DOHH2 (cell line): Measurements from ENCODE around the gene PCSK9.
"Not testable (repeated sequence)": the region's sequence is repeated elsewhere in the genome, so short reads cannot be mapped to it uniquely, and the experiment has no call there.

Source experiments
- H3F3A ChIP-seq: fragments of 200-600 bp; sonication (generic), shearing (Covaris generic); 2 replicates; pipeline ENCODE4 v1.6.0; 2016; ENCODE audit warnings: antibody characterized with exemption, mild to moderate bottlenecking; ENCODE audit not compliant: control insufficient read depth, insufficient read depth
- H3K27ac ChIP-seq: fragments of 200-600 bp; sonication (generic); 2 replicates; pipeline ENCODE4 v1.5.1; 2014; ENCODE audit warnings: low read depth, mild to moderate bottlenecking, low read length, moderate library complexity
- H3K27me3 ChIP-seq: fragments of 200-600 bp; sonication (generic); 2 replicates; pipeline ENCODE4 v1.6.1; 2014; ENCODE audit warnings: mild to moderate bottlenecking, low read length, mixed read lengths; ENCODE audit not compliant: control insufficient read depth
- H3K36me3 ChIP-seq: fragments of 200-600 bp; sonication (generic); 2 replicates; pipeline ENCODE4 v1.6.1; 2014; ENCODE audit warnings: mild to moderate bottlenecking, low read length, moderate library complexity, mixed read lengths; ENCODE audit not compliant: control insufficient read depth
- H3K4me1 ChIP-seq: fragments of 200-600 bp; sonication (generic); 2 replicates; pipeline ENCODE4 v1.6.1; 2014; ENCODE audit warnings: mild to moderate bottlenecking, low read length, mixed read lengths; ENCODE audit not compliant: control insufficient read depth
- H3K4me2 ChIP-seq: fragments of 200-600 bp; sonication (generic); 2 replicates; pipeline ENCODE4 v1.6.0; 2014; ENCODE audit warnings: mild to moderate bottlenecking, low read length, moderate library complexity
- H3K4me3 ChIP-seq: fragments of 200-600 bp; sonication (generic); 2 replicates; pipeline ENCODE4 v1.5.1; 2014; ENCODE audit warnings: mild to moderate bottlenecking, low read length, mixed read lengths
- H3K79me2 ChIP-seq: fragments of 200-600 bp; sonication (generic); 2 replicates; pipeline ENCODE4 v1.6.1; 2014; ENCODE audit warnings: mild to moderate bottlenecking, low read length, mixed read lengths; ENCODE audit not compliant: control insufficient read depth
- H3K9me2 ChIP-seq: fragments of 200-600 bp; sonication (generic); replicated peaks from 2 replicates; pipeline ENCODE4 v1.6.1; 2014; ENCODE audit warnings: mild to moderate bottlenecking, low read length, mixed read lengths; ENCODE audit not compliant: control insufficient read depth
- H3K9me3 ChIP-seq: fragments of 200-600 bp; sonication (generic); 2 replicates; pipeline ENCODE4 v1.6.1; 2014; ENCODE audit warnings: antibody characterized with exemption, low read length, mixed read lengths; ENCODE audit not compliant: control insufficient read depth, insufficient read depth
- H4K20me1 ChIP-seq: fragments of 200-600 bp; sonication (generic); 2 replicates; pipeline ENCODE4 v1.6.0; 2014; ENCODE audit warnings: low read depth, mild to moderate bottlenecking, antibody characterized with exemption, low read length, moderate library complexity; ENCODE audit not compliant: control insufficient read depth, insufficient read depth
- CTCF ChIP-seq: fragments of 200-600 bp; sonication (generic); IDR thresholded peaks from one replicate; pipeline ENCODE4 v1.5.1; 2014; ENCODE audit warnings: antibody characterized with exemption, mild to moderate bottlenecking, low read depth, low read length; ENCODE audit not compliant: poor library complexity, severe bottlenecking
- EZH2phosphoT487 ChIP-seq: fragments of 200-600 bp; sonication (generic); IDR thresholded peaks from 2 replicates; pipeline ENCODE4 v1.6.1; 2017; ENCODE audit warnings: borderline replicate concordance, mild to moderate bottlenecking, antibody characterized with exemption, low read length, moderate library complexity, mixed read lengths

The PCSK9 gene

GRCh38 chr1:55095095-55095494 lies 55.7 kb downstream of the PCSK9 start:
- peaks cover 92% of the 10 kb centered on the region for H3K36me3 ChIP-seq

GRCh38 chr1:55103891-55104290 lies 64.5 kb downstream of the PCSK9 start:
- Histone ChIP-seq H3F3A (no peaks in the 10 kb centered on the region), H3K9me2 (no peaks in the 10 kb centered on the region), H3K27ac (no peak overlapping the region), H3K27me3 (no peaks in the 10 kb centered on the region), H3K4me1 (no peaks in the 10 kb centered on the region), H3K4me3 (no peak overlapping the region), H4K20me1 (no peaks in the 10 kb centered on the region), H3K9me3 (no peaks in the 10 kb centered on the region), H3K79me2 (no peaks in the 10 kb centered on the region), H3K36me3 (peaks cover 83% of the 10 kb centered on the region), H3K4me2 (no peak overlapping the region)
- TF ChIP-seq CTCF (no peak), EZH2phosphoT487 (no peak)

More at GRCh38 chr1:55095095-55095494, 55.7 kb downstream of the PCSK9 start:
- Histone ChIP-seq H3K4me2 (no peak overlapping the region), H3K4me1 (no peaks in the 10 kb centered on the region), H3F3A (0 out of 2 replicates have a peak, but pooled peaks cover 2% of the 10 kb centered on the region), H4K20me1 (no peaks in the 10 kb centered on the region), H3K9me2 (no peaks in the 10 kb centered on the region), H3K4me3 (no peak overlapping the region), H3K9me3 (no peaks in the 10 kb centered on the region), H3K27ac (no peak overlapping the region), H3K79me2 (no peaks in the 10 kb centered on the region), H3K27me3 (no peaks in the 10 kb centered on the region)
- TF ChIP-seq CTCF (no peak), EZH2phosphoT487 (no peak)

GRCh38 chr1:55107101-55107500 lies 67.8 kb downstream of the PCSK9 start:
- Histone ChIP-seq H3K27ac (no peak overlapping the region), H3K36me3 (peaks cover 77% of the 10 kb centered on the region)

GRCh38 chr1:55109005-55109404 lies 69.7 kb downstream of the PCSK9 start:
- not testable (repeated sequence) for H3K4me3 ChIP-seq, H4K20me1 ChIP-seq, H3K4me1 ChIP-seq, H3K4me2 ChIP-seq, H3F3A ChIP-seq, H3K9me3 ChIP-seq, H3K27ac ChIP-seq, H3K79me2 ChIP-seq, H3K9me2 ChIP-seq, H3K27me3 ChIP-seq
- H3K36me3 ChIP-seq = peaks cover 77% of the 10 kb centered on the region

More at GRCh38 chr1:55107101-55107500, 67.8 kb downstream of the PCSK9 start:
- no peaks in the 10 kb centered on the region for H3K79me2 ChIP-seq
- H3K9me3 ChIP-seq = no peaks in the 10 kb centered on the region
- TF ChIP-seq EZH2phosphoT487 (no peak), CTCF (no peak)
- no peak overlapping the region for H3K4me3 ChIP-seq
- H3K4me1 ChIP-seq = no peaks in the 10 kb centered on the region
- no peaks in the 10 kb centered on the region for H3F3A ChIP-seq
- H3K9me2 ChIP-seq = no peaks in the 10 kb centered on the region
- no peaks in the 10 kb centered on the region for H3K27me3 ChIP-seq
- H4K20me1 ChIP-seq = no peaks in the 10 kb centered on the region
- H3K4me2 ChIP-seq = no peak overlapping the region
